Breast epithelium (tissue), 4 donors: Measurements from ENCODE around the gene TM9SF4. TPM values are rescaled to one million over a fixed set of nuclear protein-coding genes. Genes with fewer than 3 reads are reported as not detected.
A peak's percentile ranks its signal among the peaks of the same experiment; 100 is the strongest.

Source experiments
- DNase-seq, 2 donors: peaks; one replicate each; pipeline ENCODE4 v3.0.0-alpha.2; 2019; ENCODE audit warnings: low spot score in 2 of 2
- H3K27ac ChIP-seq, 2 donors: fragments of 200-600 bp; sonication (generic) in 1 of 2; one replicate each; pipeline ENCODE4 v1.5.1; 2016 to 2019; ENCODE audit warnings: mild to moderate bottlenecking in 1 of 2
- H3K27me3 ChIP-seq, 2 donors: fragments of 200-600 bp; sonication (generic) in 1 of 2; one replicate each; pipeline versions ENCODE4 v1.5.1 to v1.6.0; 2017 to 2019; ENCODE audit warnings: control low read depth in 1 of 2, mild to moderate bottlenecking in 1 of 2
- H3K36me3 ChIP-seq: fragments of 200-600 bp; one replicate; pipeline ENCODE4 v1.5.1; 2019
- H3K4me1 ChIP-seq, 2 donors: fragments of 200-600 bp; sonication (generic); one replicate each; pipeline ENCODE4 v1.5.1; 2016 to 2019; ENCODE audit warnings: control low read depth in 1 of 2
- H3K4me3 ChIP-seq, 3 donors: fragments of 200-600 bp; sonication (generic); 1 replicate in 2 of 3; 2 replicates in 1 of 3; pipeline ENCODE4 v1.5.1; 2016 to 2019; ENCODE audit warnings: mild to moderate bottlenecking in 3 of 3, moderate library complexity in 2 of 3
- H3K9me3 ChIP-seq, 2 donors: fragments of 200-600 bp; sonication (generic) in 1 of 2; one replicate each; pipeline ENCODE4 v1.5.1; 2016 to 2019; ENCODE audit warnings: control low read depth in 1 of 2
- POLR2A ChIP-seq: fragments of 450-650 bp; IDR thresholded peaks from one replicate; pipeline ENCODE4 v1.6.1; 2016; ENCODE audit warnings: antibody characterized with exemption, mild to moderate bottlenecking, moderate library complexity
- POLR2AphosphoS5 ChIP-seq, 3 donors: sonication (generic); formaldehyde crosslinking; IDR thresholded peaks; one replicate each; pipeline ENCODE4 v1.6.1; 2017; ENCODE audit warnings: antibody characterized with exemption in 3 of 3
- intact Hi-C: fragments of 100-400 bp; cut with DNase I; formaldehyde crosslinking; loops from one replicate; pipeline ENCODE4 v1.15.1; 2023; ENCODE audit warnings: low total_unique reads
- total RNA-seq, 3 donors: library from RNA; depleted of rRNA; stranded (reverse); fragments of >200 nt; gene quantifications; one replicate each; pipeline ENCODE4 v1.1.0, GENCODE V29; 2016
- TF ChIP-seq, protein P1 (sequence below), 3 donors: fragments of 450-650 bp; IDR thresholded peaks; one replicate each; pipeline ENCODE4 v1.5.1; 2016 to 2017; ENCODE audit warnings: antibody characterized with exemption in 3 of 3, mild to moderate bottlenecking in 3 of 3, moderate library complexity in 3 of 3

TM9SF4 gene
- total RNA-seq, 3 donors from 2014 or later: 20.2 to 28.5 (median 26.9) TPM

DNA sequence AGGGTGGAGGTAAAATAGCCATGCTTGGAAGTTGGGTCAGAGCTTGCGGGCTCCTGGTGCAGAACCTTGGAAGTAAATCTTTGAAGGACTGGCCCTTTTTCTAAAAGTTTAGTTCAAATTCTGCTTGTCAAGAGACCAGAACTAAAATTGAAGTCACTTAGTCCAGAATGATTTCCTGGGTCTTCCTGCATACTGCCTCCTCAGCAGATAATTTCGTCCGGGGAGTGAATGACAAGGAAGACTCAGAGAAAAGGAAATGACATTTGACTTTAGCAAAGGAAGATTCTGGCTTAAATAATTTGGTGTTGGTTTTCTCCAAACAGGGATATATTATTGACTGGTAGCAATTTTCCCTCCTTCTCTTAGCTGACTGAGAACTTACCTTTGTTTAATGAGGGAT, 1.2 kb downstream of the TM9SF4 start:
- Histone ChIP-seq H3K4me1 (peaks cover 0 to 14% of the 10 kb centered on the region in 2 donors), H3K36me3 (no peaks in the 10 kb centered on the region), H3K27me3 (no peaks in the 10 kb centered on the region), H3K9me3 (no peaks in the 10 kb centered on the region), H3K4me3 (peak overlapping the region; percentile 83 to 95 (median 93)), H3K27ac (no peak overlapping the region)
- intact Hi-C loops: no loop called here
- no peak for TF ChIP-seq POLR2AphosphoS5 (IDR thresholded peaks at IDR 0.05)
- DNase-seq: no peak

DNA sequence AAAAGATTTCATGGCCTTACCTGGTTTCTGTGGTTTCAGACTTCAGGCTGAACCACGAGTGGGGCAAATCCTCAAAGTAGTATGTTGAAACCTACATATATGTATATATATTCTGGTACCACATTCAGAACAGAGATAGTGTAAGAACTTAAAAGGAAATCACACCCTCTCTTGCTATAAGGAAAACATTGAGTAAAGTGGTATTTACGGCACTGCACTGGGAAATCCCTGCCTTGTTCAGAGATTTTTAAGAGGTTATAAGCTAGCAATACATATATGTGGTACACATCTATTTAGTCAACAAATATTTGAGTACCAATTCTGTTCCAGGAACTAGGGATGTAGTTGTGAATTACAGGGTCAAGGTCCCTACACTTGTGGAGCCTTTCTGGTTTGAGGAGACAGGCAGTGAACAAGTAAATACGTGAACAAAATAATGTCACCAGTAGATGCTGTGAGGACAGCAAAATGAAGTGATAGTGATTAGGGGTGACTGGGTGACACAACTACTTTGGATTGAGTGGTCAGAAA, 1.7 kb downstream of the TM9SF4 start:
- DNase-seq: no peak
- Histone ChIP-seq H3K27ac (no peak overlapping the region), H3K4me3 (no peak overlapping the region), H3K4me1 (peaks cover 0 to 14% of the 10 kb centered on the region in 2 donors), H3K36me3 (no peaks in the 10 kb centered on the region), H3K27me3 (no peaks in the 10 kb centered on the region), H3K9me3 (no peaks in the 10 kb centered on the region)
- intact Hi-C loops: no loop called here
- TF ChIP-seq POLR2AphosphoS5 (IDR thresholded peaks at IDR 0.05) (no peak), POLR2A (no peak)
- TF ChIP-seq, protein P1, sequence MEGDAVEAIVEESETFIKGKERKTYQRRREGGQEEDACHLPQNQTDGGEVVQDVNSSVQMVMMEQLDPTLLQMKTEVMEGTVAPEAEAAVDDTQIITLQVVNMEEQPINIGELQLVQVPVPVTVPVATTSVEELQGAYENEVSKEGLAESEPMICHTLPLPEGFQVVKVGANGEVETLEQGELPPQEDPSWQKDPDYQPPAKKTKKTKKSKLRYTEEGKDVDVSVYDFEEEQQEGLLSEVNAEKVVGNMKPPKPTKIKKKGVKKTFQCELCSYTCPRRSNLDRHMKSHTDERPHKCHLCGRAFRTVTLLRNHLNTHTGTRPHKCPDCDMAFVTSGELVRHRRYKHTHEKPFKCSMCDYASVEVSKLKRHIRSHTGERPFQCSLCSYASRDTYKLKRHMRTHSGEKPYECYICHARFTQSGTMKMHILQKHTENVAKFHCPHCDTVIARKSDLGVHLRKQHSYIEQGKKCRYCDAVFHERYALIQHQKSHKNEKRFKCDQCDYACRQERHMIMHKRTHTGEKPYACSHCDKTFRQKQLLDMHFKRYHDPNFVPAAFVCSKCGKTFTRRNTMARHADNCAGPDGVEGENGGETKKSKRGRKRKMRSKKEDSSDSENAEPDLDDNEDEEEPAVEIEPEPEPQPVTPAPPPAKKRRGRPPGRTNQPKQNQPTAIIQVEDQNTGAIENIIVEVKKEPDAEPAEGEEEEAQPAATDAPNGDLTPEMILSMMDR (IDR thresholded peaks at IDR 0.05): no peak

GRCh38 chr20:32111753-32112152, 2.2 kb downstream of the TM9SF4 start:
- intact Hi-C loops: no loop called here
- H3K27me3 ChIP-seq: no peaks in the 10 kb centered on the region
- peaks cover 0 to 14% of the 10 kb centered on the region in 2 donors for H3K4me1 ChIP-seq
- no peak for DNase-seq
- H3K4me3 ChIP-seq: no peak overlapping the region
- H3K27ac ChIP-seq: no peak overlapping the region
- no peaks in the 10 kb centered on the region for H3K9me3 ChIP-seq
- no peaks in the 10 kb centered on the region for H3K36me3 ChIP-seq
- TF ChIP-seq POLR2AphosphoS5 (IDR thresholded peaks at IDR 0.05): no peak
- TF ChIP-seq, protein P1 (IDR thresholded peaks at IDR 0.05): no peak
- no peak for TF ChIP-seq POLR2A

- no peak for DNase-seq
- Histone ChIP-seq H3K27me3 (no peaks in the 10 kb centered on the region), H3K4me1 (peaks cover 0 to 14% of the 10 kb centered on the region in 2 donors), H3K36me3 (no peaks in the 10 kb centered on the region), H3K9me3 (no peaks in the 10 kb centered on the region), H3K27ac (no peak overlapping the region), H3K4me3 (no peak overlapping the region)
- TF ChIP-seq POLR2A: no peak
- TF ChIP-seq, protein P1 (IDR thresholded peaks at IDR 0.05): no peak
- TF ChIP-seq POLR2AphosphoS5 (IDR thresholded peaks at IDR 0.05): no peak
- intact Hi-C loops: no loop called here
These were observed 3.3 kb downstream of the TM9SF4 start for GRCh38 chr20:32112841-32113240.

GRCh38 chr20:32113591-32114260, 4.2 kb downstream of the TM9SF4 start:
- no peak overlapping the region for H3K27ac ChIP-seq
- peaks cover 0 to 14% of the 10 kb centered on the region in 2 donors for H3K4me1 ChIP-seq

More at GRCh38 chr20:32113591-32114260, 4.2 kb downstream of the TM9SF4 start:
- no peaks in the 10 kb centered on the region for H3K36me3 ChIP-seq
- DNase-seq: no peak
- H3K4me3 ChIP-seq: no peak overlapping the region
- no peaks in the 10 kb centered on the region for H3K9me3 ChIP-seq
- no peak for TF ChIP-seq POLR2A
- TF ChIP-seq POLR2AphosphoS5 (IDR thresholded peaks at IDR 0.05): no peak
- TF ChIP-seq, protein P1 (IDR thresholded peaks at IDR 0.05): no peak
- intact Hi-C loops: no loop called here
- H3K27me3 ChIP-seq: no peaks in the 10 kb centered on the region
